HUES6 (cell line): Measurements from ENCODE around the gene FRMD5.

Experiments used
- H3K27ac ChIP-seq: 2 replicates; pipeline ENCODE4 v1.7.0; 2013; ENCODE audit warnings: low read depth, mild to moderate bottlenecking, low read length, inconsistent platforms
- H3K27me3 ChIP-seq: 2 replicates; pipeline ENCODE4 v1.6.1; 2013; ENCODE audit warnings: low read length; ENCODE audit not compliant: control insufficient read depth, insufficient read depth
- H3K36me3 ChIP-seq: 2 replicates; pipeline ENCODE4 v1.6.1; 2013; ENCODE audit warnings: low read length; ENCODE audit not compliant: control insufficient read depth, insufficient read depth
- H3K4me1 ChIP-seq: 2 replicates; pipeline ENCODE4 v1.6.1; 2013; ENCODE audit warnings: low read length; ENCODE audit not compliant: control insufficient read depth, insufficient read depth
- H3K4me3 ChIP-seq: 2 replicates; pipeline ENCODE4 v1.5.1; 2013; ENCODE audit warnings: low read depth, low read length
- H3K9ac ChIP-seq: one replicate; pipeline ENCODE4 v1.6.1; 2013; ENCODE audit warnings: mild to moderate bottlenecking, low read length
- H3K9me3 ChIP-seq: 2 replicates; pipeline ENCODE4 v1.6.1; 2013; ENCODE audit warnings: low read depth, low read length; ENCODE audit not compliant: control insufficient read depth, insufficient read depth

FRMD5 gene

DNA sequence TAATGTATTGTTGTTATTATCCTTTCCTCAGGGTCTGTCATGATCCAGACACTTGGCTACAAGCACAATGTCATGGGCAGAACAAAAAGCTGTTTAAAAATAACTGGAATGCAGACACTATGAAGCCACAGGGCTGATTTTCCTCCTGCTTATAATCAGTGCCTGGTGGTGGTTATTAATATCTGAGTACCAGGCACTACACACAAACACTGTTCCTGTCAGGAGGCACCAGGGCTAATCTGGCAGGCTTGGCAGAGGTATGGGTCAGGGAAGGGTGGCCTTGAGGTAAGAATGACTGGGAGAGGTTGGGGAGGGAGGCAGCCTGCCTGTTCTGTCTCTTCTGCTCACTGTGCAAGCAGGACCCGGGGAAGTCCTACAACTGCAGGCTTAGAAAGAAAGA, 301.1 kb downstream of the FRMD5 start:
- Histone ChIP-seq H3K4me1 (no peaks in the 10 kb centered on the region; the same call in 1 of the 2 replicates), H3K27ac (no peak overlapping the region), H3K9me3 (no peaks in the 10 kb centered on the region), H3K36me3 (peaks cover 4% of the 10 kb centered on the region), H3K9ac (no peak overlapping the region), H3K27me3 (no peaks in the 10 kb centered on the region), H3K4me3 (no peak overlapping the region)

DNA sequence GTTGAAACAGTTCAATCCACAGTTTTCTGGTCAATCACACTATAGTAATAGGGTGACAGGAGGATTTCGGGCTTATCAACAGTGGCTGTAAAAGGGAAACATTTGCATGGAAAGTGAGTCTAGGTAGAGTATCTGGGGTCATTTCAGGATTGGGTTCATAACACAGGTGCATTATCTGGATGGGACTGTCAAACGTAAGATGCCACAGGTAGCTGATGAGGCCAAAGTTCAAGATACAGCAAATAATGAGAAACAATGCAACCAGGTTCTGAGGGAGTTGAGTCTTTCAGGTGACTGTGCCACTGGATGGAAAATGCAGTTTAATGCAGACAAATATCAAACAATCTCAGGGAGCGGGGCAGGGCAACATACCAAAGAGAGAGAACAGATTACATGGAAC, 306.0 kb downstream of the FRMD5 start:
- no peak overlapping the region for H3K4me3 ChIP-seq
- no peak overlapping the region for H3K27ac ChIP-seq
- H3K36me3 ChIP-seq, result peaks cover 7% of the 10 kb centered on the region
- H3K9ac ChIP-seq, result no peak overlapping the region
- H3K4me1 ChIP-seq, result no peaks in the 10 kb centered on the region; the same call in 1 of the 2 replicates
- H3K9me3 ChIP-seq, result no peaks in the 10 kb centered on the region
- H3K27me3 ChIP-seq, result no peaks in the 10 kb centered on the region

- Histone ChIP-seq H3K9ac (no peak overlapping the region), H3K27me3 (no peaks in the 10 kb centered on the region), H3K36me3 (peaks cover 14% of the 10 kb centered on the region), H3K4me1 (no peaks in the 10 kb centered on the region; the same call in 1 of the 2 replicates), H3K27ac (no peak overlapping the region), H3K4me3 (no peak overlapping the region), H3K9me3 (no peaks in the 10 kb centered on the region)
These were observed 307.2 kb downstream of the FRMD5 start for GRCh38 chr15:43887901-43888300.

- peaks cover 10% of the 10 kb centered on the region; the same call in 1 of the 2 replicates for H3K36me3 ChIP-seq
- H3K27ac ChIP-seq, result no peak overlapping the region
- H3K4me1 ChIP-seq, result no peaks in the 10 kb centered on the region; the same call in 1 of the 2 replicates
- no peaks in the 10 kb centered on the region for H3K9me3 ChIP-seq
- H3K4me3 ChIP-seq, result no peak overlapping the region
- no peak overlapping the region for H3K9ac ChIP-seq
- no peaks in the 10 kb centered on the region for H3K27me3 ChIP-seq
These were observed 308.5 kb downstream of the FRMD5 start for GRCh38 chr15:43886558-43886957.

- Histone ChIP-seq H3K4me1 (peaks cover 8% of the 10 kb centered on the region; the same call in 1 of the 2 replicates), H3K27me3 (no peaks in the 10 kb centered on the region), H3K9me3 (no peaks in the 10 kb centered on the region), H3K4me3 (no peak overlapping the region), H3K27ac (no peak overlapping the region), H3K36me3 (peaks cover 14% of the 10 kb centered on the region; the same call in 1 of the 2 replicates), H3K9ac (no peak overlapping the region)
These were observed 311.5 kb downstream of the FRMD5 start for GRCh38 chr15:43883571-43883970.

DNA sequence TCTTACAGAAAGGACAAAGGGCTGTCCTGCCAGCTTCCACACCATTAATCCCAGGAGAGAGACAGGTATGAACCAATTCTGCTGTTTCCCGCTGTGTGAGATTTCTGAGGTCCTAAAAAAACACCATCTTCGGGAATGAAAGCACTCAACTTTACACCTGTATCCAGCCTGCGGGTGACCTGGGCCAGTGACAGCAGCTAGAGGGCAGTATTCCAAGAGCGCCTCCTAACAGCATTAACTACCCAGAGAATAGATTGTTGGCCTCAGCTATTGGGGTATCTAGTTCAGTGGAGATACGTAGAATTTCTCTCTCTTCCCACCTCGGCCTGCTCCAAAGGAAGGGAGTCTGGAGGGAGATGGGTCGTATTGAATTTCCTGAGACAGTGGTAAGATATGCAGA, 313.1 kb downstream of the FRMD5 start:
- Histone ChIP-seq H3K27me3 (no peaks in the 10 kb centered on the region), H3K9me3 (no peaks in the 10 kb centered on the region), H3K27ac (no peak overlapping the region), H3K36me3 (peaks cover 18% of the 10 kb centered on the region; the same call in 1 of the 2 replicates), H3K9ac (no peak overlapping the region), H3K4me1 (peaks cover 8% of the 10 kb centered on the region; the same call in 1 of the 2 replicates), H3K4me3 (no peak overlapping the region)

DNA sequence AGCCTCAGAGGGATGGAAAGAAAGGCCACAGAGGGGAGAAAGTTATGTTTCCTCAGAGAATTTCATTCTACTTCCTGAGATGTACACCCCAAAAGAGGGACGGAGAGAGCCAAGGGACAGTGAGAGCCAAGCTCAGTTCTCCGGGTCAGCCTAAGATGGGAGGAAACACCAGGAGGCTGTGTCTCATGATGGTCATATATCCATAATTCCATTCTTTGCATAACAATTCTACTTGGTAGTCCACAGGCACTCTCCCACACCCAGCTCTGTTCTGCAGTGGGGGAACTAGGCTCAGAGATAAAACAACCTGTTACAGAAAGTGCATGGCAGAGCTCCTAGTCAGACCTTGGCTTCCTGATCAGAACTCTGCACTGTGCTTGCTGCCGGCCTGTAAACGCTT, 313.8 kb downstream of the FRMD5 start:
- Histone ChIP-seq H3K4me3 (no peak overlapping the region), H3K9ac (no peak overlapping the region), H3K4me1 (peaks cover 8% of the 10 kb centered on the region; the same call in 1 of the 2 replicates), H3K9me3 (no peaks in the 10 kb centered on the region), H3K27ac (no peak overlapping the region), H3K36me3 (peaks cover 18% of the 10 kb centered on the region; the same call in 1 of the 2 replicates), H3K27me3 (no peaks in the 10 kb centered on the region)

- peaks cover 8% of the 10 kb centered on the region; the same call in 1 of the 2 replicates for H3K4me1 ChIP-seq
- no peaks in the 10 kb centered on the region for H3K27me3 ChIP-seq
- no peak overlapping the region for H3K4me3 ChIP-seq
- peaks cover 18% of the 10 kb centered on the region; the same call in 1 of the 2 replicates for H3K36me3 ChIP-seq
- no peaks in the 10 kb centered on the region for H3K9me3 ChIP-seq
- H3K27ac ChIP-seq, result no peak overlapping the region
- no peak overlapping the region for H3K9ac ChIP-seq
These were observed 314.5 kb downstream of the FRMD5 start for GRCh38 chr15:43880406-43881194.

GRCh38 chr15:43879386-43880355, 315.4 kb downstream of the FRMD5 start:
- peaks cover 8% of the 10 kb centered on the region; the same call in 1 of the 2 replicates for H3K4me1 ChIP-seq
- no peaks in the 10 kb centered on the region for H3K9me3 ChIP-seq
- no peak overlapping the region for H3K9ac ChIP-seq
- no peak overlapping the region for H3K27ac ChIP-seq
- peaks cover 18% of the 10 kb centered on the region; the same call in 1 of the 2 replicates for H3K36me3 ChIP-seq
- H3K27me3 ChIP-seq, result no peaks in the 10 kb centered on the region
- H3K4me3 ChIP-seq, result no peak overlapping the region

- H3K4me3 ChIP-seq, result no peak overlapping the region
- H3K36me3 ChIP-seq, result peaks cover 23% of the 10 kb centered on the region
- H3K9me3 ChIP-seq, result no peaks in the 10 kb centered on the region
- no peaks in the 10 kb centered on the region for H3K27me3 ChIP-seq
- H3K27ac ChIP-seq, result no peak overlapping the region
- H3K9ac ChIP-seq, result no peak overlapping the region
- H3K4me1 ChIP-seq, result peaks cover 8% of the 10 kb centered on the region; the same call in 1 of the 2 replicates
These were observed 316.6 kb downstream of the FRMD5 start for GRCh38 chr15:43878446-43878845.
